RCC 7860 (cell line): Measurements from ENCODE around the gene SAFB2.

Experiments
- DNase-seq: peaks from one replicate; pipeline ENCODE4 v3.0.0-alpha.2; 2015; ENCODE audit warnings: low spot score
- FAIRE-seq: peaks from 2 replicates; lab custom pipeline; 2012; peaks lifted over from hg19 to GRCh38; lab: Jason Lieb, UNC

Gene SAFB2

DNA sequence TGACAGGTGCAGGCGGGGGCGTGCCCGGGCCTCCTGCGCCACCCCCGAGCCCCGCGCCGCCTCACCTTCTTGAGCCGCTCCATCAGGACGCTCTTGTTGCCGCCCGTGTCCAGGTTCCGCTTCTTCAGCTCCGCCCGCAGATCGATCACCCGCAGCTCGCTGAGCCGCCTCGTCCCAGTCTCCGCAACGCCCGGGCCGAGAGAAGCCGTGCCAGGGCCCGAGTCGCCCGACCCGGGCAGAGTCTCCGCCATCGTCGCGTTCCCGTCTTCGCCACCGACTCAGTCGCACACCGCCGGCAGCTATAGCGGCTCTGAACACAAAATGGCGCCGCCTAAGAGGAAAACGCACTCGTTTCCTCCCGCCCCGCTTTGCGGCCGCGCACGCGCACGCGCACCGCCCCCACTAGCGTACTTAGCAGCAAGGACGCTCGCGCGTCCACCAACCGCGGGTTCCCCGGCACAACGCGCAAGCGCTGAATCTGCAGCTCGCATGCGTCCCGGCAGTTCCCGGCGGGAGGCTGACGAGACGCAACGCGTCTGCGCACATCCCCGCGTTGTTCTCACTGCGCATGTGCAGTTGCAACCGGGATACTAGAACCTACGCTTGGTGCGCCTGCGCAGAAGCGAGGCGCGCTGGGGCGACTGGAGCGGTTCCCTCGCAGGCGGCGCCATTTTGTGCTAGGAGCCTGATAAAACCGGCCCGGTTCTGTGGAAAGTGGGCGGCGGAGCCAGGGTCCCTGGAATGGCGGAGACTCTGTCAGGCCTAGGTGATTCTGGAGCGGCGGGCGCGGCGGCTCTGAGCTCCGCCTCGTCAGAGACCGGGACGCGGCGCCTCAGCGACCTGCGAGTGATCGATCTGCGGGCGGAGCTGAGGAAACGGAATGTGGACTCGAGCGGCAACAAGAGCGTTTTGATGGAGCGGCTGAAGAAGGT is at the start of gene SAFB2, which contains the start of gene SAFB:
Gene SAFB2 (minus strand): TSS at position 312 of the 932 bp plus-strand sequence. CDS start 61 bp downstream, at position 251.
Gene SAFB (plus strand): TSS at position 619 of the 932 bp plus-strand sequence. CDS start 123 bp downstream, at position 742.
- FAIRE-seq (peak; percentile 88), DNase-seq (peak; percentile 99)

DNA sequence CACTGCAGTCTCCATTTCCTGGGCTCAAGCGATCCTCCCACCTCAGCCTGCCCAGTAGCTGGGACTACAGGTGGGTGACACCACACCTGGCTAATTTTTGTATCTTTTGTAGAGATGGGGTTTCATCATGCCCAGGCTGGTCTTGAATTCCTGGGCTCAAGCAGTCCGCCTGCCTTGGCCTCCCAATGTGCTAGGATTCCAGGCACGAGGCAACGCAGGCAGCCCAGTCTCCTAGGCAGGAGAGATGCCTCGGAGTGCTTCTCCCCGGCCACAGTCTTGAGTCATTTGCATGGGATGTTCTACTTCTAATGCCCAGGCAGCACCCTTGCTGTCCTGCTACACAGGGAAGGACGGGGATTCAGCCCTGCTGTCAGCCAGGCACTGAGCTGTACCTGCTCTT is 49.0 kb upstream of the SAFB2 start:
- DNase-seq (no peak), FAIRE-seq (no peak)

DNA sequence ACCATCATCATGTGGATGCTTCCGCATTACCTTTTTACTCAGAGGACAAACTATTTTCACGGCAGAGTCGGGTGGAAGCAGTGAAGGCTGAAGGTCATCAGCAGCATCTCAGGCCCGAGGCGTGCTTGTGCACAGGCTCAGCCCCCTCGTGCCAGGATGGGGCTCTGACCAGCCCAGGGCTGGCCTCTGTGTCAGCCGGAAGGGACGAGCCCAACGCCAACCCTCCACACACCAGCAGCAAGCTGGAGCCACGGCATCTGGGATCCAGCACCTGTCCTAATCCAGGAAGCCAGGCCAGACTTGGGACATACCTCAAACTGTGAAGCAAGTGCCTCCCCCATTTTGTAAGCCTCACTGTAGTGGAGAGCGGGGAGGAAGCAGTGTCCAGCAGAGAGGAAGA is 46.6 kb upstream of the SAFB2 start:
- no peak for DNase-seq
- FAIRE-seq = no peak

DNA sequence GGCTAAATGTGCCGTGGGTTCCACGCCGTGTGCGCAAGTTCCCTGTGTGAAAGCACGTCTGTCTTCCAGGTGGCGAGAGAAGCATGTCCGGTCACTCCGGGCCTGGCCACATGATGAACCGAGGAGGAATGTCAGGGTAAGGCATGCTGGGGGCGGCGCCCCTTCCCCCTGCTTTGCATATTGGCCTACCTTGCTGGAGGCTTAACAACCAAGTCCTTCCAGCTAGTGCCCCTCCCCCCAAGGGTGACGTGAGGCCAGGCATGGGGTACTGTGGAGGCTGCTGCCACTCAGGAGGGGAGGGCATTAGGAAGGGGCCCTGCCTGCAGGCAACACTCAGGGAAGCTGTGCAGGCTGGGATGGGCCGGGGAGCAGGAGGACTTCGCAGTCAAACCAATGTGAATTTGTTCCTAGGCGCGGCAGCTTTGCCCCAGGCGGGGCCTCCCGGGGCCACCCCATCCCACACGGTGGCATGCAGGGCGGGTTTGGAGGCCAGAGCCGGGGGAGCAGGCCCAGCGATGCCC is 45.2 kb upstream of the SAFB2 start:
- FAIRE-seq = no peak
- no peak for DNase-seq

DNA sequence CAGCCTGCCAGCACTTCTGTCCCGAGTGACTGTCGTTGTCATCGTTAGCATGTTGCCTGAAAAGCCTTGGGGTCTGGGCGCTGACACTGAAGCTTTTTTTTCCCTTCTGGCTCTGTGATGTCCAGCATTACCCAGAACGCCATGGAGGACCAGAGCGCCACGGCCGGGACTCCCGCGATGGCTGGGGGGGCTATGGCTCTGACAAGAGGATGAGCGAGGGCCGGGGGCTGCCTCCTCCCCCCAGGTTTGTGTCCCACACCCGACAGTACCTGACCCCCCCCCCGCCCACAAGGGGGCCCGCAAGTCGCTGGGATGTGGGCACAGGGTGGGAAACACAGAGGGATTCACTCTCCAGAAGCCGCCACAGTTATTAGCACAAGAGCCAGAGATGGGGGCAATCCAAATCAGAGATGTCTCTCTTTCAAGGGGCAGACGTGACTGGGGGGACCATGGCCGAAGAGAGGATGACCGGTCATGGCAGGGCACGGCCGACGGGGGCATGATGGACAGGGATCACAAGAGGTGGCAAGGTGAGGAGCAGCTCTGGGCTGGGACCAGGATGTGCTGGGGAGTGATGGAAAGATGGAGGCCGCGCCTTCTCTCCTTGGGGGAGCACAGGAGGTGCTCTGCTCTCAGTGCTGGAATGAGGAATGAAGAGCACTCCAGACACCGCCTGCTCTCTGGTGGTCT is 44.5 kb upstream of the SAFB2 start:
- DNase-seq (no peak), FAIRE-seq (no peak)

DNA sequence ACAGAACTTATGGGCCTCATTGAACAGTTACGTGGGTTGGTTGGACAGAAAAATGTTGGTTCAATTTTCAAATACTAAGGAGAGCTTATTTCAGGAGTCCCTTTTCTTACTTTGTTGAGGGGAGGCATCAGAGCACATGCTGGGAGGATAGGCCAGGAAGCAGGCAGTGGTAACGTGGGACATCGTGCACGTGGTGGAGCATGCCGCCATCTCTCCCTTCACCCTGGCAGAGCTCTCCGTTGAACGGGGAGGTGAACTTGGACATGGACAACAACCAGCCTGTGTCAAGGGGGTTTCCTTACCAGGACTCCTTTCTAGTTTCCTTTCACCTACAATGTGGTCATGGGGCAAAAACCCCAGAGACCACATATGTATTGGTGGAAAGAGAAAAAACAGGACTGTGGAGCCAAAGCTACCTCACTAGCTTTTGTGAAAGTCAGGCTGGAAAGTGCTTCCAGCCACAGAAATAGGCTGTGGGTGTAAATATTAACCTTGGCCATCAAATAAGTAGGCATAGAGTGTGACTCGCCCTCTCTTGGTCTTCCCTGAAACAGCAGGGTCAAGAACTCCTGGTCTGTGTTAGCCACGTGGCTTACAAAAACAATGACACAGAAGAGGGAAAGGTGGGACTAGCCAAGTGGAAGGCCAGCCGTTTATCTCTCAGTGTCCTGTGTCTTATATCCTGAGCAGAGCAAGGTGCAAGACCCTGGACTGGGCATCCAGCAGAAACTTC is 43.4 kb upstream of the SAFB2 start:
- FAIRE-seq = peak; percentile 92
- peak; percentile 74 for DNase-seq

DNA sequence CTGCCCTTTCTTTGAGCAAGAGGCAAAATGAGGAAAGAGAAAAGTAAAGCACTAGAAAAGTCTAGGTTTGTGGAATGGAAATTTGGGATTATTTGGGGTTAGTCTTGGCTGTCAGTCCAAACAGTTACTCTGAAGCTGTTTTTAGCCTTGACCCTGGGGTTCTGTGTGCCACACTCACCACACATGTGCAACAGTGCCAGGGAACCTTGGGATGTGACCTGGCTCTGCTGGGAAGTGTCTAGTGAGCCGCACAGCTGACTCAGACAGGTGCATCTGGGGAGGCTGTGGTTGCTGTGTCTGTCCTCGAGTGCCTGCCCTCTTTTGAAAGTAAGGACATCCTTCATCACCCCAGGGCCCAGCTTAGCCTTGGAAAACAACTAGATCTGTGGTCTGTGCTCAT is 41.9 kb upstream of the SAFB2 start:
- FAIRE-seq (no peak), DNase-seq (no peak)

DNA sequence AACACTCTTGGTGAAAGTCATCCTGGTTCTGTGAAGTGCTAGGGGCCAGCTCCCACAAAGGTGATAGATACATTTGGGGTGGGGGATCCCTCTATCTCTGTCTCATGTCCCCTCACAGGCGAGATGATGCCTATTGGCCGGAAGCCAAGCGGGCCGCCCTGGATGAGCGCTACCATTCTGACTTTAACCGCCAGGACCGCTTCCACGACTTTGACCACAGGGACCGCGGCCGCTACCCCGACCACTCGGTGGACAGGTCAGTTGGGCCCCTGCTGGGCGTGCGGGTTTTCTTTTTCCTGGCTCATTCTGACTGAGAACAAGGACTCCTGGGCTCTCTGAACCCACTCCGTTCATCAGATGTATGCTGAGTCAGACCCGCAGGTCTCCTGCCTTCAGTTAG is 41.3 kb upstream of the SAFB2 start:
- no peak for FAIRE-seq
- DNase-seq = no peak

DNA sequence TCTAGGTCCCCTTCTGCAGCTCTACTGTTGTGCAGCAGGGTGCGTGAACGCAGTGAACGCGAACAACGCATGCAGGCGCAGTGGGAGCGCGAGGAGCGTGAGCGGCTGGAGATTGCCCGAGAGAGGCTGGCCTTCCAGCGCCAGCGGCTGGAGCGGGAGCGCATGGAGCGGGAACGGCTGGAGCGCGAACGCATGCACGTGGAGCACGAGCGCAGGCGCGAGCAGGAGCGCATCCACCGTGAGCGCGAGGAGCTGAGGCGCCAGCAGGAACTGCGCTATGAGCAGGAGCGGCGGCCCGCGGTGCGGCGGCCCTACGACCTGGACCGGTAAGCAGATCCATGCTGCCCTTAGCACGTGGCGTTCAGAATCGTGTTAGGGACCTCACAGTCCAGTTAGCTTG is 38.9 kb upstream of the SAFB2 start:
- FAIRE-seq = no peak

DNA sequence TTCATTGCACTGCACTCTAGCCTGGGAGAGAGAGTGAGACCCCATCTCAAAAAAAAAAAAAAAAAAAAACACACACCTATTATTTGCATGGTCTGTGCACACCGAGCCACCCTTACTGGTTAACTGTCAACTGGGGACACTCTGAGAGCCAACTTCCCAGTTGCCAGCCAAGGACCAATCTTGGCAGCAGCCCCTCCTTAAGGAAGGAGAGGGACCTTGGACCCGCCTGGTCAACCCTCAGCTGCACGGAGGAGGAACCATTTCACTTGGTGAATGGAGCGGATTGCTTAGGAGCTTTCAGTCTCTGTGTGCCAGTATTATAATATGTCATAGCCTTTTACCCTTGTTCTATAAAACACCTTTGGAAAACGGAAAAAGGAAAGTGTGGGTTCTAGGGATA is 32.8 kb upstream of the SAFB2 start:
- DNase-seq (no peak), FAIRE-seq (no peak)

More for the DNA sequence above, 38.9 kb upstream of the SAFB2 start:
- no peak for DNase-seq

DNA sequence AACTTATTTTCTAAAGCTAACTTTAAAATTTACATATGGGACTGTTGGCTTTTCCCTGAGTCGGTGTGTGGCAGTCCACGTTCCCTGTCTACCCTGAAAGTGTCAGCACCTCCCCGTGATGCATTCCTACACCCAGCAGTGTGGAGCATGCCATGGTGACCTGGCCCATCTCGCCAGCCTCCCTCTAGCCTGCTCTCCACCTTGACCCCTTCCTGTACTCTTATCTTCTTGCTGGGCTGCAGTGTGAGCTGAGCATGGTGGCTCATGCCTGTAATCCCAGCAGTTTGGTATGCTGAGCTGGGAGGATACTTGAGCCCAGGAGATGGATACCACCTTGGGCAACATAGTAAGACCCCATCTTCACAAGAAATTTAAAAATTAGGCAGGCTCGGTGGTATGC is 32.4 kb upstream of the SAFB2 start:
- DNase-seq (no peak), FAIRE-seq (no peak)

DNA sequence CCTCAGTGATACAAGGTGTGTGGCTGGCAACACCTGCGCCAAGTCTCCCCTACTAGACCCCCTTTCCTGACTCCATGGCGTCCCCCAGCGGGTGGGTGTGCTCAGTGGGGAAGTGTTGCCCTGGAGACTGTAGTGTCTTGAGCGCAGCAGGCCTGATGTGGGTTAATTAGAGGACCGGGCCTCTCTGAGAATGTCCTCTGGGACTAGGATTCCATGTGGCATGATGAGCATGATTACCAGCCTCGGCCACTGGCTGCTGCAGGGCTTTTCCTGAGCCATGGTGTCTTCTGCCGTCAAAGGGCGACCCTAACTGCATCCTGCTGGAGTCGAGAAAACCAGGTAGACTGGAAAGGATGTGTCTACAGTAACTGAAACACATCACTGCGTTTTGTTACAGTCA is 29.7 kb upstream of the SAFB2 start:
- DNase-seq = no peak
- FAIRE-seq = no peak

DNA sequence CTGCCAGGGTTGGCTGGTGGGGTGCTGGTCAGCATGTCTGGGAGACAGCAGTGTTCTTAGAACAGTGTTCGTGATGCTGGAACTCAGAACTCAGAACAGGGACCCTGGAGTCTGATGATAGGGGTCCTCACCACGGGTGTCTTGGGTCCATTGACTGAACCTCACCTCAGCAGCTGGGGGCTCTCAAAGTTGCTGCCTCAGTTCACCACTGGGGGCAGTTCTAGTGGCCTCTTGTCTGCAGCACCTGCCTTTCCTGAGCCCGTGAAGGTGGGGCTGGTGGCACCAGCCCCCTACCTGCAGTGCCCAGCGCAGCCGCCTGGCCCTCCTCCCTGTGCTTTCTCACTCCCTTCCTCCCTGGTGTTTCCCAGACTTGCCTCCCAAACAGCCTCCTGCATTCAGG is 28.8 kb upstream of the SAFB2 start:
- no peak for FAIRE-seq

DNA sequence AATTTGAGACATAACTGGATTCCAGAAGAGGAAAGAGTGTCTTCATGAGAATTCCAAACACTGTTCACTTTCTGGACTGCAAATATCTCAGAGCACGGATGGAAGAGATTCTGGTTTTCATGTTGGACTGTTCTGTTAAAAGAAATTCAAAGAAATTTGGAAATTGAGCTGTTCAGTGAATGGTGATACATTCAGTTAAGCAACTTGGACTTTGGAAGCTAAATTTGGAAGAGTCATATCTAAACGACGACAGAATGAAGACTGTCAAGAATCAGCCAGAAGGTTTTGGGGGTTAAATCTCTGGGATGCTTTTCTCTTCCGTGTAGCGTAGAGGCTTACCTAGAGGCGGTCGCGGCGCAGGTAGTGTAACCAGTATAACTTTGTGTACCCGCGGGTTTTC is 25.9 kb upstream of the SAFB2 start:
- FAIRE-seq = no peak
- DNase-seq = no peak

More for the DNA sequence above, 28.8 kb upstream of the SAFB2 start:
- no peak for DNase-seq

DNA sequence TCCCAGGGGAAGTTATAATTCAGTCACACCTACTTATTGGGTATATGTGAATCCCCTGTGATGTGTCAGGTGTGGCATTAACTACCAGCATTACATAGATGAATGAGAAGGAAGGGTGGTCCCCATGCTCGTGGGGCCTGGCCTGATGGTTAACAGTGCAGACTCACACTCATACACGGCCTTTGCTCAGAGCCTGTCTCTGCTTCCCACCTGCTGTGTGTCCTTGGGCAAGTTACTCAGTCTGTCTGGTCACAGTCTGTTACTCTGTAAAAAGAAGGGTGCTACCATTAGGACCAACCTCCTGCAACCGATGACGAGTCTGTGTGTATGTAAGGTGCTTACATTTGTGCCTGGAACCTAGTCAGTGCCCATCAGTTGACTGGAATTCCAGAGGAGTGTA is 24.1 kb upstream of the SAFB2 start:
- no peak for FAIRE-seq

DNA sequence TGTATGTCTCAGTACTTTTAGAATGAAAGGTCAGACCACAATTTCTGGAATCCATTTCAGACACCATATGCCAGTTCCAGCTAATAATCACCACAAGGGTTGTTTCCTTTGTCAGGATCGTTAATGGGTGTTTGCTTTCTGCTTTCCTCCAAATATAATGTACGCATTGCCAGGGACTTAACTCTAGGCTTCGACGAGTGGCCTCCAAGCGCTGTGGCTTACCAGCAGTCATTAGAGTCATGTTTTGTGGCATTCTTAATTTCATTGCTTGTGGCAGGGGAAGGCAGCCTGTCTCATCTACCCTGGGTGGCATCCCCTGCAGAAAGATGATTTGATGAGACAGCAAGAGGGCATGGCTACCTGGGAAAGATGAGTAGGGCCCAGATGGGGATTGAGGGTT is 22.8 kb upstream of the SAFB2 start:
- DNase-seq (no peak), FAIRE-seq (no peak)

More for the DNA sequence above, 24.1 kb upstream of the SAFB2 start:
- no peak for DNase-seq

DNA sequence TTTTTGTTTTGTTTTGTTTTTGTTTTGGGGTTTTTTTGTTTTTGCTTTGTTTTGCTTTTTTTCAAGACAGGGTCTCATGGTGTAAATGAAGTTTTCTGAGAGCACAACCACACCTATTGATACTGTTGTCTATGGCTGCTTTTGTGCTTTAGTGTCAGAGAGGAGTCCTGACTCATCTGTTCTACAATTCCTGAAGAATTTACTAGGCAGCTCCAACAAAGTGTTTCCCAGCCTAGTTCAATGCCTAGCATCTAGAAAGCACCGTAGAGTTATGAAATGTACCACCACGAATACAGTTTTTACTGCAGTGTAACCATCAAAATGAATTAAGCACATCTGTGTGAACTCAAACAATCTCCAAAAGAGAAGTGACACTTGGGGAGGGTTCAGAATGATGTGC is 21.5 kb upstream of the SAFB2 start:
- DNase-seq (no peak), FAIRE-seq (no peak)

DNA sequence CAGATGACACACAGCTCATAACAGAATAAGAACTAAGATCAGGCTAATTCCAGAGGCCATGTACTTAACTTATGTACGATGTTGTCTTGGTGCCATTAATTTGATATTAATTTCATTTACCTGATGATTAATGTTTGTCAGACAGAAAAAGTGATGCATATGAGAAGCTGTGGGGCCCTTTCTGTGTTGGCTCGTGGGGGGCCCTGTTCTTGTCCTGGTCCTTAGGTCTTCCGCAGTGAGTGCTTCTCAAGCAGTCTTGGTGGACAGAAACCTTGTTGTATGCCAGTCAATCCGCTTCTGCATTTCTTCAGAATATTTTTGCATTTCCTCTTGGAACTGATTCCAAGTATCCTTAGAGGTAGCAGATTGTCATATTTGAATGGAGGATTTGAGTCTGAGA is 20.5 kb upstream of the SAFB2 start:
- FAIRE-seq = no peak

DNA sequence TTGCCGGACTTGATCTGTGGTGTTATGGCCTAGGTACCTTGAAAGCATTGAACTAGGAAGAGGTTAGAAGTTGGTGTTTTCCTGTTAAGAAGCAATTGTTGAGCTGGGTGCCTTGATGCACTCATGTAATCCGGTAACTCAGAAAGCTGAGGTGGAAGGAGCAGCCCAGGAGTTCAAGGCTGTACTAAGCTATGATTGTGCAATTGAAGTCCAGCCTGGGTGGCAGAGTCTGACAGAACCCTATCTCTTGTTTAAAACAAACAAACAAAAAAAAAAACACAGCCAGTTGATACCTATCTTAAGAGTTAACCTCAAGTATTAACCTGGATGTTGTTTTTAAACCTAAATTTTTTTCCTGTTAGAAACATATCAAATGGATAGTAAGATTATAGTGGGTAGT is 19.6 kb upstream of the SAFB2 start:
- FAIRE-seq = no peak
- no peak for DNase-seq

More for the DNA sequence above, 20.5 kb upstream of the SAFB2 start:
- DNase-seq = no peak

DNA sequence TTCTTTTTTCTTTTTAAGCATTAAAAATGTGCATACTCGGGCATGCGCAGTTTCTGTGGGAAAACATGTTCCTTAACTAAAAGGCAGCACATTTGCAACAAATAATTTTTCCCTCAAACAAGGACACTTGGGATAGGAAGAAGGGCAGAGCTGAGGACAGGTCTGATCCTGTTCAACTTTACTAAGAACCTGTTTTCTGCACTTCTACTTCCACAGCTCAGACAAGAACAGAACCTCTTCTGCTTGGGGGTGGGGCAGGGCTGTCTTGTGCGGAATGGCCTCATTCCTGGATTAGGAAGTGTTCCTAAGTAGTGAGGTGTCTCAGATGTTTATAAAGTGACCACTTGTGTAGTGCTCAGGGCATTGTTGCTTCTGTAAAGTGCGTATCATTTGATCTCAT is 18.6 kb upstream of the SAFB2 start:
- no peak for FAIRE-seq

DNA sequence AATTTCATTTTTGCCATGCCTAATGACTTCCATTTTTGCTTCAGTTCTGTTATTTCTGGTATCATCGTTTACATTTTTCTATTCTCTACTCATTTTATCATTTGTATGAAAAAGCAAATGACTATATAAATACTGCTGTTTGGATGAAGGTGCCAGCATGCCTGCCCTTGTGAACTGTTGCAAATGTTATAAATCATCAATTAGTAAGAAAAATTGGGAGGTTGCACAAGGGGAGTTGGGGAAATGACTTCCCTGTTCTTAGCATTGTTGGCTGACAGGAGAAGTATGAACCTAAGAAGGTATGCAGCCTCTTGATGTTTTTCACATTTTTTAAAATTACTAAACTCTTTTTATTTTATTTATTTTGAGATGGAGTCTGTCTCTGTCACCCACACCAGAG is 15.4 kb upstream of the SAFB2 start:
- no peak for DNase-seq
- no peak for FAIRE-seq

More for the DNA sequence above, 18.6 kb upstream of the SAFB2 start:
- DNase-seq = no peak
